ENCODE results near the gene CYB5A.
"Not testable (repeated sequence)": the region's sequence is repeated elsewhere in the genome, so short reads cannot be mapped to it uniquely, and the experiment has no call there.

The CYB5A gene

DNA sequence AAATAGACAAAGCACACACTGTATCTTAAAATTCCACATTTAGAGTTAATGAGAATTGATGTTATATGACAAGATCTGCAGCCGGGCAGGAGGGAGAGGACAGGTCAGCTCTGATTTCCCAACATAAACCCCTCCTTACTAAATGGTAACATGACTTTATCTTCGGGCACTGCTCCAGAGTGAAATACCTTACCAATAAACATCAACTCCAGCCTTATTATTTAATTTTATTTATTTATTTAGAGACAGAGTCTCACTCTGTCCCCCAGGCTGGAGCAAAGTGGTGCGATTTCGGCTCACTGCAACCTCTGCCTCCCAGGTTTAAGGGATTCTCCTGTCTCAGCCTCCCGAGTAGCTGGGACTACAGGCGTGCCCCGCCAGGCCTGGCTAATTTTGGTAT lies 1.7 kb downstream of the CYB5A start:
- TF ChIP-seq, protein P1, sequence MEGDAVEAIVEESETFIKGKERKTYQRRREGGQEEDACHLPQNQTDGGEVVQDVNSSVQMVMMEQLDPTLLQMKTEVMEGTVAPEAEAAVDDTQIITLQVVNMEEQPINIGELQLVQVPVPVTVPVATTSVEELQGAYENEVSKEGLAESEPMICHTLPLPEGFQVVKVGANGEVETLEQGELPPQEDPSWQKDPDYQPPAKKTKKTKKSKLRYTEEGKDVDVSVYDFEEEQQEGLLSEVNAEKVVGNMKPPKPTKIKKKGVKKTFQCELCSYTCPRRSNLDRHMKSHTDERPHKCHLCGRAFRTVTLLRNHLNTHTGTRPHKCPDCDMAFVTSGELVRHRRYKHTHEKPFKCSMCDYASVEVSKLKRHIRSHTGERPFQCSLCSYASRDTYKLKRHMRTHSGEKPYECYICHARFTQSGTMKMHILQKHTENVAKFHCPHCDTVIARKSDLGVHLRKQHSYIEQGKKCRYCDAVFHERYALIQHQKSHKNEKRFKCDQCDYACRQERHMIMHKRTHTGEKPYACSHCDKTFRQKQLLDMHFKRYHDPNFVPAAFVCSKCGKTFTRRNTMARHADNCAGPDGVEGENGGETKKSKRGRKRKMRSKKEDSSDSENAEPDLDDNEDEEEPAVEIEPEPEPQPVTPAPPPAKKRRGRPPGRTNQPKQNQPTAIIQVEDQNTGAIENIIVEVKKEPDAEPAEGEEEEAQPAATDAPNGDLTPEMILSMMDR (IDR thresholded peaks at IDR 0.05; ENCODE audit: low read depth, low read length), result no peak
- in situ Hi-C loops (cut with HindIII; ENCODE audit: low sequenced_read_pairs), result no loop called here
- no peak for DNase-seq (ENCODE audit: low read depth, low spot score)
- H3K4me3 ChIP-seq (ENCODE audit: low read depth, low read length), result no peak overlapping the region

DNA sequence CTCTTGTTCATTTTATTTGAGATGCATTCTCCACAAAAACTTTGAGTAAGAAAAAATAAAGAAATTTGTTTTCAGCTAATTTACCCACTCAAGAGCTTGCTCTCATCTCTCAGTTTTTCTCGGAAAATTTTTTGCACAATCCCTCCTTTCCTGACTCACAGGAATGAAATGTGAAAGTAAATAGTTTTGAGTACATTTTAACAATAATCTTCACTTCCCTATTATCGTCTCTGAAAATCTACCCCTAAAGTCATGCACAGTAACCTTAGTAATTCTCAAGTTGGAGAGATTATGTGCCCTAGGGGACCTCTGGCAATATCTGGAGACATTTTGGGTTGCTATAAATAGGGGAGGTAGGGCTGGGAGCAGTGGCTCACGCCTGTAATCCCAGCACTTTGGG lies 2.6 kb downstream of the CYB5A start:
- TF ChIP-seq, protein P1 (IDR thresholded peaks at IDR 0.05; ENCODE audit: low read depth, low read length), result no peak
- in situ Hi-C loops (cut with HindIII; ENCODE audit: low sequenced_read_pairs), result no loop called here
- DNase-seq (ENCODE audit: low read depth, low spot score), result no peak
- H3K4me3 ChIP-seq (ENCODE audit: low read depth, low read length), result no peak overlapping the region

DNA sequence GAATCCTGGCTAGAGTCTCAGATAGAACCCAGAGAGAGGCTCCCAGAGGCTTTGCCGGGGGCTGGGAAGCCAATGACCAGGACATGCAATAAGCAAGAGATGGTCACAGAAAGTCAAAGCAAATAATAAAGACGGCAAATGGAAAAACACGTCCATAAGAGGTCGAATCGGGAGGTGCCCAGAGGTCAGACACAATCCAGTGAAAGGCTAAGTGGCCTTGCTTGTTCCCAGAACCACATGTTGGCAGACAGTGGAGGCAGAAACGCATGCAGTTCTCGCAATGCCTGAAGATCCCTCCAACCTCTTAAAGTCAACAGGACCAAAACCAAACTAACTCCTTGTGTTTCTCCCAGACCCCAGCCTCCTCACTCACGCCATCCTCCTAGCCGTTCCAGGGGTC lies 3.0 kb downstream of the CYB5A start:
- no peak for DNase-seq (ENCODE audit: low read depth, low spot score)
- in situ Hi-C loops (cut with HindIII; ENCODE audit: low sequenced_read_pairs), result no loop called here
- TF ChIP-seq, protein P1 (IDR thresholded peaks at IDR 0.05; ENCODE audit: low read depth, low read length), result no peak
- H3K4me3 ChIP-seq (ENCODE audit: low read depth, low read length), result no peak overlapping the region

DNA sequence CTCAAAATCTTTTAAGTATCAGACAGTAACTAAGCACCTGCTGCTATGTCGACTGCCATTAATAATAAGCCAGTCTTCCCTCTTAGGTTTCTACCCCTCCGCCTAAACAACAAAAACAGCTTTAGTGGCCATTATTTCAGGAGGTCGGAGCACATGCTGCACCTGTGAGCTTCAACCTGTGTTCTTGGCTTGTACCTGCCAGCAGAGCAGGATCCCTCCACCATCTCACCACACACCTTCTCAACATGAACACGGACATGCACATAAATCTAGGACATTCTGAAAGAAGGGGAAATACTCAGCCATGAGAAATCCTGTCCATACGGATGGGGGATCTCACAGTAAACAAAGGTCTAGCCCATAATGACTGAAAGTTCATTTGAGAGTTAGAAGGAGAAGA lies 3.7 kb downstream of the CYB5A start:
- TF ChIP-seq, protein P1 (IDR thresholded peaks at IDR 0.05; ENCODE audit: low read depth, low read length), result no peak
- in situ Hi-C loops (cut with HindIII; ENCODE audit: low sequenced_read_pairs), result no loop called here
- no peak overlapping the region for H3K4me3 ChIP-seq (ENCODE audit: low read depth, low read length)
- DNase-seq (ENCODE audit: low read depth, low spot score), result no peak

DNA sequence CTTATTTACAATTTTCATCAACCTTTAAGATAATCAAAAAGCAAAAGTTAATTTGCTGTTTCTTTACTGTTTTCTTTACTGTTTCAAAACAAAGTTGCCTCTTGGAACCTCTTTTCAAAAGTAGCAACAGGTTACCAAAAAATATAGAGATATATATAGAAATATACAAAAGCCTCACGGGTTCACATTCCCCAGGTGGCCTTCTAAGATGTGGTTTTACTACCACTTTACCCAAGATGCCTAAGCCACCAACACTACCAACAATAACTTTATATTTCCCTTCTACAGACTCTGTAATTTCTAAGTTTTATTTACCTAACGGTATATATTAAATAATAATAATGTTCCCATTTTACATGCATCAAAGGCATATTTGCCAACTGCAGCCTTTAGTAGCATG lies 4.9 kb downstream of the CYB5A start:
- H3K4me3 ChIP-seq (ENCODE audit: low read depth, low read length), result no peak overlapping the region
- no peak for DNase-seq (ENCODE audit: low read depth, low spot score)
- TF ChIP-seq, protein P1 (IDR thresholded peaks at IDR 0.05; ENCODE audit: low read depth, low read length), result no peak
- in situ Hi-C loops (cut with HindIII; ENCODE audit: low sequenced_read_pairs), result no loop called here

DNA sequence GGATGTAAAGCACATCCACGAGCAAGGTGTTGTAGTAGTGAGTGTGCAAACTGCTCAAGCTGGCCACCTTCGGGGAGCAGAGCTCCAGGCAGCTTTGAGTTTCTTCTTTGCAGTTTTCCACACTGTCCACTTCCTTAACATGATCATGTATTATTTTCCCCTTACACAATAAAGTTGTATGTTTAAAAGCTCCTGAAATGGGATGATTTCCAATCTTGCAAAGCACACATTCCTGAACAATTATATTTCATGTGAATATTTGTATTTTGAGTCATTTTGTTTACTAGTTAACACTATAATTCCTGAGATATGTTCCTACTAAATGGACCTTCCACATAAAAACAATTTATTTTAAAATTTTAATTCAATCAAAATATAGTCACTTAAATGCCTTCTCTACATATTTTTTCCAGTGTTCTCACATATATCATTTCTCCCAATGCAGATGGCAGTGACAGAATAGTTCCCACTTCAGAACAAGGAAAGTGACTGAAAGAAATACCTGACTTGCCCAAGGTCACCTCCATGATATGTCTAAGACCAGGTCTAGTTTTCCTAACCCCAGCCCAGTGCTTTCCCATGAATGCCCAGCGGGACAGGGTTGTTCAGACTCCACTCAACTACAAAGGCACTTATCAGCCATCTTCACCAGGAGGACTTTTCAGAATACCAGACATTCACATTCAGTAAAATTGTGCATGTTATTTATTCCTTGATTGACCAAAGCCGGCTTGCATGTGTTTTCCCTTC lies 5.5 kb downstream of the CYB5A start:
- DNase-seq (ENCODE audit: low read depth, low spot score), result no peak
- in situ Hi-C loops (cut with HindIII; ENCODE audit: low sequenced_read_pairs), result no loop called here
- H3K4me3 ChIP-seq (ENCODE audit: low read depth, low read length), result no peak overlapping the region
- TF ChIP-seq, protein P1 (IDR thresholded peaks at IDR 0.05; ENCODE audit: low read depth, low read length), result no peak

DNA sequence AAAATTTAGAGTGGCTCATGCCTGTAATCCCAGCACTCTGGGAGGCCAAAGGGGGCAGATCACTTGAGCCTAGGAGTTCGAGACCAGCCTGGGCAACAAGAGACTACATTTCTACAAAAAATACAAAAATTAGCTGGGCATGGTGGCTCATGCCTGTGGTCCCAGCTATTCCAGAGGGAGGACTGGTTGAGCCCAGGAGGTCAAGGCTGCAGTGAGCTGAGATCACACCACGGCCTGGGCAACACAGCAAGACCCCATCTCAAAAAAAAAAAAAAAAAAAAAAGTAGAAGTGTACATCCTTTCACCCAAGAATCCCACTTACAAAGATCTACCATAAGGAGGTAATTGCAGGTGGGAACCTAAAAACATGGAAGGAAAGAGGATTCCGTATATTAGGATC lies 6.2 kb downstream of the CYB5A start:
- H3K4me3 ChIP-seq (ENCODE audit: low read depth, low read length); DNase-seq (ENCODE audit: low read depth, low spot score); in situ Hi-C loops (cut with HindIII; ENCODE audit: low sequenced_read_pairs): not testable (repeated sequence)
